WERI-Rb-1 (cell line): ENCODE data around the gene APOBEC3H.

Experiments
- DNase-seq: peaks from one replicate; pipeline ENCODE4 v3.0.0-alpha.2; 2020
- H3K27ac ChIP-seq: fragments of 250-450 bp; sonication (Bioruptor Pico); 2 replicates; pipeline ENCODE4 v1.5.1; 2020; ENCODE audit warnings: mild to moderate bottlenecking, moderate library complexity
- H3K27me3 ChIP-seq: fragments of 250-450 bp; sonication (Bioruptor Pico); 2 replicates; pipeline ENCODE4 v1.5.1; 2021; ENCODE audit warnings: mild to moderate bottlenecking, low read depth, moderate library complexity; ENCODE audit not compliant: insufficient read depth, severe bottlenecking
- H3K36me3 ChIP-seq: fragments of 250-450 bp; sonication (Bioruptor Pico); 2 replicates; pipeline ENCODE4 v1.5.1; 2020; ENCODE audit warnings: mild to moderate bottlenecking, moderate library complexity
- H3K4me3 ChIP-seq: 2 replicates; pipeline ENCODE4 v1.5.1; 2011; ENCODE audit warnings: low read depth, mild to moderate bottlenecking, control low read depth, low read length
- H3K9me3 ChIP-seq: fragments of 250-450 bp; sonication (Bioruptor Pico); 2 replicates; pipeline ENCODE4 v1.5.1; 2021; ENCODE audit warnings: mild to moderate bottlenecking, moderate library complexity; ENCODE audit not compliant: severe bottlenecking
- CTCF ChIP-seq: IDR thresholded peaks from 2 replicates; pipeline ENCODE4 v1.5.1; 2011; ENCODE audit warnings: low read depth, mild to moderate bottlenecking, control low read depth, inconsistent platforms, low read length

Gene APOBEC3H

GRCh38 chr22:39117585-39118191 is 20.6 kb downstream of the APOBEC3H start:
- Histone ChIP-seq H3K9me3 (no peaks in the 10 kb centered on the region), H3K36me3 (no peaks in the 10 kb centered on the region), H3K4me3 (no peak overlapping the region), H3K27ac (no peak overlapping the region), H3K27me3 (no peaks in the 10 kb centered on the region)
- peak; percentile 45; the same call in 1 of the 2 replicates for TF ChIP-seq CTCF
- DNase-seq = peak; percentile 74

- Histone ChIP-seq H3K36me3 (no peaks in the 10 kb centered on the region), H3K27me3 (no peaks in the 10 kb centered on the region), H3K27ac (no peak overlapping the region), H3K4me3 (no peak overlapping the region), H3K9me3 (no peaks in the 10 kb centered on the region)
- DNase-seq = no peak
- no peak for TF ChIP-seq CTCF
Measured at GRCh38 chr22:39120983-39121382, 23.9 kb downstream of the APOBEC3H start.

GRCh38 chr22:39122772-39123470 is 25.9 kb downstream of the APOBEC3H start:
- no peak overlapping the region for H3K4me3 ChIP-seq
- no peak for DNase-seq
- no peaks in the 10 kb centered on the region for H3K9me3 ChIP-seq
- no peaks in the 10 kb centered on the region for H3K27me3 ChIP-seq
- TF ChIP-seq CTCF = no peak
- H3K27ac ChIP-seq = no peak overlapping the region
- no peaks in the 10 kb centered on the region for H3K36me3 ChIP-seq

- Histone ChIP-seq H3K36me3 (no peaks in the 10 kb centered on the region), H3K4me3 (no peak overlapping the region), H3K27me3 (no peaks in the 10 kb centered on the region), H3K9me3 (no peaks in the 10 kb centered on the region), H3K27ac (no peak overlapping the region)
- DNase-seq = no peak
- no peak for TF ChIP-seq CTCF
Measured at GRCh38 chr22:39123751-39124581, 26.9 kb downstream of the APOBEC3H start.

- no peaks in the 10 kb centered on the region for H3K9me3 ChIP-seq
Measured at GRCh38 chr22:39125622-39126021, 28.6 kb downstream of the APOBEC3H start.

More at GRCh38 chr22:39125622-39126021, 28.6 kb downstream of the APOBEC3H start:
- no peak overlapping the region for H3K27ac ChIP-seq
- TF ChIP-seq CTCF = no peak
- DNase-seq = no peak
- no peaks in the 10 kb centered on the region for H3K36me3 ChIP-seq
- H3K4me3 ChIP-seq = no peak overlapping the region
- H3K27me3 ChIP-seq = no peaks in the 10 kb centered on the region
